ENCODE results near the gene WDR27.

GRCh38 chr6:169411296-169411695 lies 290.5 kb downstream of the WDR27 start:
- TF ChIP-seq CTCF (IDR thresholded peaks at IDR 0.05; ENCODE audit: poor library complexity, severe bottlenecking) = no peak
- no peak for TF ChIP-seq REST (IDR thresholded peaks at IDR 0.05; ENCODE audit: borderline replicate concordance)

Measured in neural cell (in vitro differentiated cells).